Measurements from ENCODE around the gene CTNNAL1. TPM values are rescaled to one million over a fixed set of nuclear protein-coding genes. Genes with fewer than 3 reads are reported as not detected.

The CTNNAL1 gene
- polyA plus RNA-seq, 1 of the 3 experiments (the other 2 are of a cell fraction) = 32.8 TPM

- H3K9ac ChIP-seq = no peak overlapping the region
- peaks cover 8% of the 10 kb centered on the region; the same call in 1 of the 2 replicates for H3K79me2 ChIP-seq (ENCODE audit: insufficient read depth)
- H3K4me1 ChIP-seq (ENCODE audit: control insufficient read depth in 1 of 2, insufficient read depth in 2 of 2, low read depth in 1 of 2, low read length in 1 of 2) = peaks cover 0 to 21% of the 10 kb centered on the region in 2 experiments; a peak in 2 of 4 replicates
- H2AFZ ChIP-seq (ENCODE audit: low read depth) = no peak overlapping the region
- H3F3A ChIP-seq (replicated peaks; ENCODE audit: insufficient read depth) = peaks cover 21% of the 10 kb centered on the region
- DNase-seq = no peak
- H3K27ac ChIP-seq (ENCODE audit: low read depth in 2 of 2, low read length in 1 of 2) = no peak overlapping the region
- no peaks in the 10 kb centered on the region for H3K9me2 ChIP-seq
- POLR2A ChIA-PET = no interaction called here
- H3K9me3 ChIP-seq = no peaks in the 10 kb centered on the region
- no peak overlapping the region for H3K4me2 ChIP-seq
- no peak overlapping the region for H3K4me3 ChIP-seq (ENCODE audit: low read depth in 2 of 2, low read length in 1 of 2)
- 78% methylated on average over 7 of the region's 7 CpGs for WGBS (ENCODE audit: low lambda C conversion rate)
- peaks cover 58 to 71% of the 10 kb centered on the region in 2 experiments for H3K36me3 ChIP-seq (replicated peaks in 1 of 2; ENCODE audit: control insufficient read depth in 1 of 2, insufficient read depth in 2 of 2, low read length in 1 of 2)
- H3K27me3 ChIP-seq (ENCODE audit: insufficient read depth) = no peaks in the 10 kb centered on the region
- H4K20me1 ChIP-seq (ENCODE audit: insufficient read depth) = no peaks in the 10 kb centered on the region
- TF ChIP-seq GABPA (IDR thresholded peaks at IDR 0.05; ENCODE audit: low read depth) = no peak
- no peak for TF ChIP-seq JUND (IDR thresholded peaks at IDR 0.05)
- no peak for TF ChIP-seq CTCF (IDR thresholded peaks at IDR 0.05)
- TF ChIP-seq USF2 (IDR thresholded peaks at IDR 0.05; ENCODE audit: borderline replicate concordance, low read depth, low read length) = no peak
- TF ChIP-seq MXI1 (IDR thresholded peaks at IDR 0.05; ENCODE audit: low read depth, low read length) = no peak
- CTCF ChIA-PET = no interaction called here
Measured at GRCh38 chr9:109050444-109050843, 37.1 kb upstream of the CTNNAL1 start.

- H3F3A ChIP-seq (replicated peaks; ENCODE audit: insufficient read depth) = peaks cover 21% of the 10 kb centered on the region
- H3K27ac ChIP-seq (ENCODE audit: low read depth in 2 of 2, low read length in 1 of 2) = no peak overlapping the region
- no peak overlapping the region for H3K4me3 ChIP-seq (ENCODE audit: low read depth in 2 of 2, low read length in 1 of 2)
- H4K20me1 ChIP-seq (ENCODE audit: insufficient read depth) = no peaks in the 10 kb centered on the region
- ChIA-PET POLR2A (no interaction called here), CTCF (no interaction called here)
- 90% methylated on average over 3 of the region's 3 CpGs for WGBS (ENCODE audit: low lambda C conversion rate)
- no peak for DNase-seq
- no peak overlapping the region for H3K4me2 ChIP-seq
- no peak overlapping the region for H2AFZ ChIP-seq (ENCODE audit: low read depth)
- no peaks in the 10 kb centered on the region for H3K27me3 ChIP-seq (ENCODE audit: insufficient read depth)
- peaks cover 59 to 68% of the 10 kb centered on the region in 2 experiments for H3K36me3 ChIP-seq (replicated peaks in 1 of 2; ENCODE audit: control insufficient read depth in 1 of 2, insufficient read depth in 2 of 2, low read length in 1 of 2)
- H3K9ac ChIP-seq = no peak overlapping the region
- H3K79me2 ChIP-seq (ENCODE audit: insufficient read depth) = peaks cover 8% of the 10 kb centered on the region; the same call in 1 of the 2 replicates
- H3K9me2 ChIP-seq = no peaks in the 10 kb centered on the region
- TF ChIP-seq REST (IDR thresholded peaks at IDR 0.05; ENCODE audit: low read depth, low read length) = no peak
- H3K4me1 ChIP-seq (ENCODE audit: control insufficient read depth in 1 of 2, insufficient read depth in 2 of 2, low read depth in 1 of 2, low read length in 1 of 2) = peaks cover 0 to 21% of the 10 kb centered on the region in 2 experiments; a peak in 2 of 4 replicates
- no peaks in the 10 kb centered on the region for H3K9me3 ChIP-seq
Measured at GRCh38 chr9:109048822-109049221, 35.5 kb upstream of the CTNNAL1 start.

All from SK-N-SH (cell line).